ENCODE results near the gene ENTR1.

DNA sequence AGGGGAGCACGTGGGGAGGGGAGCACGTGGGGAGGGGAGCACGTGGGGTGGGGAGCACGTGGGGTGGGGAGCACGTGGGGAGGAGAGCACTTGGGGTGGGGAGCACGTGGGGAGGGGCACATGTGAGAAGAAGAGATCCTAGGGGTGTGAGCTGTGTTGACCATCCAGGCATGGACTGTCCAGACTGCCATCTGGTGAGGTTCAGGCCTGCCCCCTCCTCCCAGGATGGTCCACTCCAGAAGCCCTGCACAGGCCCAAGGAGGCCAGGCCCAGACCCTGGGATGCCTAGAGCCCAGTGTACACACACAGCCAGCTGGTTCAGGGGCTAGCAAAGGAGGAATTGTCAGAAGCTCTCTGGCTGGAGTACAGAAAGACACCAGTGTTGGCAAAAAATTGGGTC is 12.8 kb downstream of the ENTR1 start:
- TF ChIP-seq ZBTB7A (IDR thresholded peaks at IDR 0.05; ENCODE audit: low read depth) (no peak), NFIC (IDR thresholded peaks at IDR 0.05) (no peak)
- TF ChIP-seq, protein P1, sequence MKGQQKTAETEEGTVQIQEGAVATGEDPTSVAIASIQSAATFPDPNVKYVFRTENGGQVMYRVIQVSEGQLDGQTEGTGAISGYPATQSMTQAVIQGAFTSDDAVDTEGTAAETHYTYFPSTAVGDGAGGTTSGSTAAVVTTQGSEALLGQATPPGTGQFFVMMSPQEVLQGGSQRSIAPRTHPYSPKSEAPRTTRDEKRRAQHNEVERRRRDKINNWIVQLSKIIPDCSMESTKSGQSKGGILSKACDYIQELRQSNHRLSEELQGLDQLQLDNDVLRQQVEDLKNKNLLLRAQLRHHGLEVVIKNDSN (IDR thresholded peaks at IDR 0.05) = no peak

Measured in Ishikawa (cell line).